Uterus (tissue), 2 donors: ENCODE measurements around the gene CFTR.

Experiments used
- CTCF ChIP-seq, 4 experiments: fragments of 200-600 bp in 2 of 4; fragments of 450-650 bp in 2 of 4; sonication (generic) in 2 of 4; IDR thresholded peaks; one replicate each; pipeline ENCODE4 v1.5.1; 2016 to 2019; ENCODE audit warnings: antibody characterized with exemption in 4 of 4, mild to moderate bottlenecking in 2 of 4, moderate library complexity in 1 of 4
- POLR2A ChIP-seq, 2 donors: fragments of 450-650 bp; IDR thresholded peaks; one replicate each; pipeline ENCODE4 v1.6.1; 2016; ENCODE audit warnings: antibody characterized with exemption in 2 of 2, mild to moderate bottlenecking in 1 of 2, moderate library complexity in 1 of 2

GRCh38 chr7:117685795-117686194 lies 206.0 kb downstream of the CFTR start:
- TF ChIP-seq CTCF (IDR thresholded peaks at IDR 0.05) (no peak), POLR2A (IDR thresholded peaks at IDR 0.05) (no peak)
